ENCODE data around the gene FITM1. TPM values are rescaled to one million over a fixed set of nuclear protein-coding genes. Genes with fewer than 3 reads are reported as not detected.
"Not testable (repeated sequence)": the region's sequence is repeated elsewhere in the genome, so short reads cannot be mapped to it uniquely, and the experiment has no call there.

FITM1 gene
- total RNA-seq, 2 donors from 2014 or later: 103 to 131 TPM

- intact Hi-C loops (cut with DNase I): no loop called here
- DNase-seq: peak; percentile 69
- peak; percentile 7 to 13 for ATAC-seq
Observed at GRCh38 chr14:24095271-24096068, 35.0 kb upstream of the FITM1 start.

GRCh38 chr14:24096545-24097181 is 33.8 kb upstream of the FITM1 start:
- ATAC-seq: no peak
- intact Hi-C loops (cut with DNase I): no loop called here
- no peak for DNase-seq

- ATAC-seq (no peak), DNase-seq (no peak)
- intact Hi-C loops (cut with DNase I): no loop called here
Observed at GRCh38 chr14:24098229-24098926, 32.1 kb upstream of the FITM1 start.

GRCh38 chr14:24098927-24099813 is 31.3 kb upstream of the FITM1 start:
- no peak for DNase-seq
- ATAC-seq: no peak
- intact Hi-C loops (cut with DNase I): no loop called here

GRCh38 chr14:24100197-24100981 is 30.1 kb upstream of the FITM1 start:
- DNase-seq (no peak), ATAC-seq (no peak)
- intact Hi-C loops (cut with DNase I): no loop called here

- no peak for ATAC-seq
- intact Hi-C loops (cut with DNase I): no loop called here
- DNase-seq: no peak
Observed at GRCh38 chr14:24100982-24101494, 29.4 kb upstream of the FITM1 start.

GRCh38 chr14:24102357-24103048 is 28.0 kb upstream of the FITM1 start:
- DNase-seq: no peak
- no peak for ATAC-seq
- intact Hi-C loops (cut with DNase I): no loop called here

- no peak for ATAC-seq
- no peak for DNase-seq
- intact Hi-C loops (cut with DNase I): no loop called here
Observed at GRCh38 chr14:24103451-24103850, 27.0 kb upstream of the FITM1 start.

- intact Hi-C loops (cut with DNase I): loop anchor here in 1 of 2 donors (5.0 kb wide), 1 partner anchor 48 kb away; no protein-coding TSS in a partner anchor
- DNase-seq, ATAC-seq: not testable (repeated sequence)
Observed at GRCh38 chr14:24105609-24106239, 24.7 kb upstream of the FITM1 start.

GRCh38 chr14:24106672-24107271 is 23.7 kb upstream of the FITM1 start:
- ATAC-seq (no peak), DNase-seq (no peak)
- intact Hi-C loops (cut with DNase I): loop anchor here in 1 of 2 donors (5.0 kb wide), 1 partner anchor 49 kb away; no protein-coding TSS in a partner anchor

- intact Hi-C loops (cut with DNase I): loop anchor here in 1 of 2 donors (5.0 kb wide), 1 partner anchor 51 kb away; no protein-coding TSS in a partner anchor
- ATAC-seq: no peak
- no peak for DNase-seq
Observed at GRCh38 chr14:24108336-24108874, 22.1 kb upstream of the FITM1 start.

- intact Hi-C loops (cut with DNase I): loop anchor here in 1 of 2 donors (5.0 kb wide), 1 partner anchor 37 kb away; the partner anchor contains the start of genes PSME2 and RNF31
- ATAC-seq: no peak
- no peak for DNase-seq
Observed at GRCh38 chr14:24110060-24110459, 20.4 kb upstream of the FITM1 start.

GRCh38 chr14:24110523-24110922 is 19.9 kb upstream of the FITM1 start:
- intact Hi-C loops (cut with DNase I): loop anchor here in 1 of 2 donors (5.0 kb wide), 1 partner anchor 37 kb away; the partner anchor contains the start of genes PSME2 and RNF31
- no peak for DNase-seq
- no peak for ATAC-seq

GRCh38 chr14:24113379-24113800 is 17.1 kb upstream of the FITM1 start:
- ATAC-seq: peak in 1 of 2 donors; percentile 1
- no peak for DNase-seq
- intact Hi-C loops (cut with DNase I): loop anchor here in 1 of 2 donors (5.0 kb wide), 1 partner anchor 34 kb away; the partner anchor contains the start of genes PSME2 and RNF31

- intact Hi-C loops (cut with DNase I): loop anchor here in 1 of 2 donors (5.0 kb wide), 1 partner anchor 33 kb away; the partner anchor contains the start of genes PSME2 and RNF31
- peak; percentile 89 for DNase-seq
Observed at GRCh38 chr14:24113801-24114531, 16.5 kb upstream of the FITM1 start.

More at GRCh38 chr14:24113801-24114531, 16.5 kb upstream of the FITM1 start:
- peak; percentile 55 to 61 for ATAC-seq

Data from left cardiac atrium (tissue), 4 donors.